ENCODE results near the gene CHCHD6.

The CHCHD6 gene

DNA sequence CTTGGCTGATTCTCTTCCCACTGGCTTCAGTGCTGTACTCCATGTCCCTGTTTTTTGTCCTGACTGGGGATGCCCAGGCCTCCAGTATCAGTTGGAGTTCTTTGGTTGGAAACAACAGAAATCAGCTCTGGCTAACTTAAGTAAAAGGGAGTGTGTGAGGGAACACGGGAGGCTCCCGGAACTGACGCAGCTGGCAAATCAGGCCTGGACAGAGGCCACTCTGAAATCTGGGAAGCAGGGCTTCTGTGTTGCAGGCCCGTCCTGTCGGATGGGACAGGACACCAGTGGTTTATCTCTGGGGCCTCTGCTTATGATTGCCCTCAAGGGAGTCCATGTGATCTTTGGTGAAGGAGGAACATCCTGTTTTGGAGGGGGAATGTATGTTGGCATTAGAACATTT lies 124.3 kb downstream of the CHCHD6 start:
- no peak for DNase-seq (ENCODE audit: low read depth)

DNA sequence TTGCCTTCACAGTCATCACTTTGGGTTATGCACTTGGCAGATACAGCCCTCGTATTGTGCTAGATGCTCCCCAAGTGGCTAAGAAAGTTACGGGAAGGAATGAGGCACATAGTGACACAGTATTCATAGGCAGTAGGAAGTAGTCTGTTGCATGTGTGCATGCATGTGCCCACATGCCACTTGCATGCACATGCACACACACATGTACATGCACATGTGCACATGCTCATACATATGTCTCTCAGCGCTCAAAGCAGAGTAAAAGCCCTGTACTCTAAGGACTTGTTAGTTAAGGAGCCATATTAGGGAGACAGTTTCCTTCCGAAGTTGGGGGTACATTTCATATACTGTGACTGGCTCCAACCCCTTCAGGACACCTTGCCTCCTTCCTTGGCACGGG lies 128.9 kb downstream of the CHCHD6 start:
- no peak for DNase-seq (ENCODE audit: low read depth)

DNA sequence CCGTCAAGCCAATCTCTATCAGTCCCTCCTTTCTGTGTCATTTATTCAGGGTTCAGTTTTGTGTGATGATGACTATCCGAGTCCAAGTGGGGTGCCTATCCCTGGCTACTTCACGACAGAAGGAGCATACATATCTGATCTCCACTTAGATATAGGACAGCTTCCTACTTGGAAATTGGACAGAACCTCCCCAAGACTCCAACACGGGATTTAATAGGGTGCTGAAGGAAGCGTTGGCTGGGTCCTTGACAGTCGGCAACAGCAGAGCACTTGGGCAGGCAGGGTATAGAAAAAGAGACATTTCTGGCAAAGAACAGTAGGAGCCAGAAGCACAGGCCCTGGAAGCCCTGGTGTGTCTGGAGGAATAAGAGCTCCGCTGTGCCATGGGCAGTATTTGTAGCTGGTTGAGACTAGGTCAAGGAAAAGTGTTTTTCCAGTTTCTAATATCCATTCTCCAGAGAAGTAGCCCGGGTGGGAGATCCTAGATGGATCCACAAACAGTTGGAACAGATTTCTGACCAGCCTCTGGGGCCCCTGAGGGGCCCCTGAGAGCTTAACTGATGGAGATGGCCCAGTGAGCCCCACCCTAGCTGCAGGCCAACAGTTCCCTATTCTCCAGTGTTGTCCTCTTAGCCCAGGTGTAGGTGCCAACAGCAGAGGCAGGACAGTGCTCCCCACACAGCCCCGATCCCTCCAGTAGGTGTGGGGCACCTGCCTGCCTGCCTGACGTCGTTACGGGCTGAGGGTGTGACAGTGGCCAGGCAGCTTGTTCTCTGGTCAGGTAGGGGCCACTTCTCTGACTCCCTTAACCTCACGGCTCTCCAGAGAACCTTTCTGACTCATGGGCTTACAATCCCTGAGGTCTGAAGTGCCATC lies 130.8 kb downstream of the CHCHD6 start:
- DNase-seq (ENCODE audit: low read depth), result no peak

DNA sequence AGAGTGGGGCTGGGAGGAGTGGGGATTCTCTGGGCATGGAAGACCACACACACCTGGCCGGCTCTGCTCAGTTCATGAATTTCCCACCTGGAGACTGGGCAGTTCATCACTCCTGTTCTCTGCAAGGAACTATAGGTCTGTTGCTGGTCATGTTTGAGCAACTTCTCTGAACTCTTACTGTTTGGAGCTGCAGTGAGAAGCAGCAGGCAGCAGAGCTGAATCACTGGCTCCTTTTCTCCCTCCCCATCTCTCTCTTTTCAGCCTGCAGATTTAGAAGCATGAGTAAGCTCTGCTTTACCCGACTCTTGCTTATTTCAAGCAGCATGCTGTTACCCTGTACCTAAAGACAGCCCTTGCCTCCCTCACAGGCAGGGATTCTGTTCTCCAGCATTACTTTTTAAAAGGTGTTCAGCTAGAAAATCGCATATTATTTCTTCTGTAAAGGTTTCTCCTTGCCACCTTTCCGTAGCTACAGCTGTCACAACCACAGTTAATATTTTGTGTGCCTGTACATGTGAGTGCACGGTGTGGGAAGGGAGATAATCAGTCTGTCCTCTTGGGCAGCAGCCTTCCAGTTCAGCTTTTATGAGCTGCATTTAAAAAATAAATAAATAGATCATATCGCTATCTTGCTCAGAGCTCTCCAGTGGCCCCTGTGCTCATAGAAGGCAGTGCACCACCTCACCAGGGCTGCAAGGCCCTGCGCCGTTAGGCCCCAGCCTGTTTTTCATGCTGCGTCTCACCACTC lies 131.6 kb downstream of the CHCHD6 start:
- DNase-seq (ENCODE audit: low read depth), result no peak

DNA sequence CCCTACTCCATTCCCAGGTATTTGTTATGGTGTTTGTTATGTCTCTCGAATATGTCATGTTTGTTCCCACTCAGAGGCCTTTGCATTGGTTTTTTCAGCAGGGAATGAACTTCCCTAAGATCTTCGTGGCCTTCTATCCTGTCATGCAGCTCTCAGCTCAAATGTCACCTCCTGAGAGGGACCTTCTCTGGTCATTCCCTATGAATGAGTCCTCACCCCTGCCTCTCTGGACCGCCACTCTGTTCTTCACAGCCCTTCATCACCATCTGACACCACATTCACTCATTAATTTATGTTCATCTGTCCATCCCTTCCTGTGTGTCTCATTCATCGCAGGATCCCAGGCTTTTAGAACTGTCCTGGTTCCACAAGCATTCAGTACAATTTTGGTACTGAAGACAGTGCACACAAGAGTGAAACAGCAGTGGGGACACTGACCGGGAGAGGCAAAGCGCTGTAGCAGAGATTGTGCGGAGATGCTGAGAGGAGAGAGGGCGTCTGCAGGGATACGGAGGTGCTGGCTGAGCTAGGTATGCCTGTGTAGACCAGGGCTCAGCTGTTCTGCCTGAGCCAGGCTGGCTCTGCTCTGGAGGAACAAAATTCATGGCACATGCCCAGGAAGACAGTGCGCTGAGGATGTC lies 132.3 kb downstream of the CHCHD6 start:
- DNase-seq (ENCODE audit: low read depth), result no peak

DNA sequence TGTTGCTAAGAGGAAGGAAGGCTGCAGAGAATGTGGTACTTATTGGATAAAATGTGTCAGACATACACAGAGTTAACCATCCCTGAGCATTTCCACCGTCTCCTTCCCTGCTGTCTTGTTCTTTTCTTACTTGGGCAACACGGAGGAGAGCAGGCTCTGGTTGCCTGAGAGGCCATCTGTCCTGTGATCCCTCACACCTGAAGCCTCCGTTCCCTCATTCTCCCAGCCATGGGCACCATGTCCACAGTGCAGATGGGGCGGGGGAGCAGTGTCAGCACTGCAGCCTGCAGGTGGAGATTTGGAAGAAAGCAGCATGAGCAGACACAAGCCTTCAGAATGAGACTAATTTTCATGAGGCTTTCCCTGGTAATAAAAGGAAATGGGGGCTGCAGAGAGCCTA lies 133.7 kb downstream of the CHCHD6 start:
- DNase-seq (ENCODE audit: low read depth), result no peak

DNA sequence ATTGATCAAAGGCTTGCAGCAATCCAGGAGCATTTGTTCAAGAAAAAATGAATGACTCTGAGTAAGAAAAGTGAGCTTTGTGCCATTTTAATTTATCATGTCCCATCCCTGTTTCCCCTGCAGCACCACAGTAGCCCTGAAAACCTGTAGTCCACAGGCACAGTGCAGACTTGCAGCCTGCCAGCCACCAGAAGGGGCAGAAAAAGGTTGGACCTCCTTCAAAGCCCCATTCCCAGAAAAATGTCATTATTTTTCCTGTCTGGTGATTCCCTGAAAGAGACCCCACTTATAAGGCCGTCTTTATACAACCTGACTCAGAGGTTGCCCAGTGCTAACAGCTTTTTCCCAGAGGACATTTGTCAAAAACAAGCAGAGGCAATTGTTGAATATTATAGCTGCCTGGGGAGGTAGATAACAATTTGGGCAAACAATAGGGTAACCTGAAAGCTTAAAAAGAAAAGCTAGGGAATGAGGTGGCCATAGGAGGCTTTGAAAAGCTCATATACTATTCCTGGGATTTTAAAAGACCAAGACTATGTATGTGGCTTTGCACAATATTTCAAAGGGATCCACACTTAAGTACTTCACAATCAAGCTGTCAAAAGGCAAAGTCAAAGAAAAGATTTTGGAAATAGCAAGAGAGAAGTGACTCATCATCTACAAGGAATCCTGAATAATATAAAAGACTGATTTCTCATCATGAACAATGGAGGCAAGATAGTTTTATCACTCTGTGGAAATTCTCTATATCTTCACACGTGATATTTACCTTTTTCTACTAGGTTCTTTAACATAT lies 142.1 kb downstream of the CHCHD6 start:
- no peak for DNase-seq (ENCODE audit: low read depth)

DNA sequence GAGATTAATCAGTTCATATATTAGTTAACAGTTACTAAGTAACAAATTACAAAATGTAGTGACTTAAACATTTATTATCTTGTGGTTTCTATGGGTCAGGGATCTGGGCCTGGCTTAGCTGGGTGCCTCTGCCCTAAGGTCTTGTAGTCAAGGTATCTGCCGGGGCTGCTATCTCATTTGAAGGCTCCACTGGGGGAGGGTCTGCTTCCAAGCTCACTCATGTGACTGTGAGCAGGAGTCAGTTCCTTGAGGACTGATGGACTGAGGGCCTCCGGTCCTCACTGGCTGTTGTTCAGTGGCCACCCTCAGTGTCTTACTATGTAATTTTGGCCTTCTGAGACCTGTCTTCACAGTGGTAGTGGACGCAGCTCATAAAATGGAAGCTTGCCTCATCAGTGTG lies 143.0 kb downstream of the CHCHD6 start:
- DNase-seq (ENCODE audit: low read depth), result no peak

DNA sequence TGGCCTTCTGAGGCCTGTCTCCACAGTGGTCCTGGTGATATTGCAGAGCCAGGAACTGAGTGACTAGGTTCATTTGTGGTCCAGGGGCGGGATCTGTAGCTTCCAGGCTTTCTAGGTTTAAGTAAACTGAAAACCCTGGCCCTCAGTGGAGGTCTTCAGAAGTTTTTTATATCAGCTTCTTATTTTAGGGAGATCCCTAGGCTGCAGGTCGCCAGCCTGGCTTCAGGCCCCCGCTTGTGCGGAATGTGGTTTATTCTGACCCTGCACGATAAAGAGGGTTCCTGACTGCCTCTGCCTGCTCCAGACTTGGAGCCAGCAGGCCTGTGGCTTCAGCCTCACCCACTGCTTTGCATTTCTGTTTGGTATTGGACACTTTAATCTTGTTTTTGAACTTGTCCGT lies 145.0 kb downstream of the CHCHD6 start:
- DNase-seq (ENCODE audit: low read depth), result no peak

DNA sequence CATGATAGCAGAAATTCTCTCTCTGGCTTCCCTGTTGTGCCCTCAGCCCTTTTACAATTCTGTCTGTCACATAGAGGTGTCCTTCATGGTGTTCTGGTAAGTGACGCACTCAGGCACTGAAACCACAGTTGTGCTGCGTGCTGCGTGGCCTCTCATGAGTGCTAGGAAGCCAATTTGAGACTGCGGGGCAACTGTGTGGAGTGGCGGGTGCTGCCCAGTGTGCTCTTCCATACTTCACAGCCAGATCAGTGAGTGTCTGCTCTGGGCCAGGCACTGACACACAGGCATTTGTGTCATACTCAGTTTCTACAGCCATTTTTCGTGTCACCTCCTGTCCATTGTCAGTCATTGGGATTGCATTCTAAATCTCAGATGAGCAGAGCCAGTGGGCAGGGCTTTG lies 145.7 kb downstream of the CHCHD6 start:
- no peak for DNase-seq (ENCODE audit: low read depth)

DNA sequence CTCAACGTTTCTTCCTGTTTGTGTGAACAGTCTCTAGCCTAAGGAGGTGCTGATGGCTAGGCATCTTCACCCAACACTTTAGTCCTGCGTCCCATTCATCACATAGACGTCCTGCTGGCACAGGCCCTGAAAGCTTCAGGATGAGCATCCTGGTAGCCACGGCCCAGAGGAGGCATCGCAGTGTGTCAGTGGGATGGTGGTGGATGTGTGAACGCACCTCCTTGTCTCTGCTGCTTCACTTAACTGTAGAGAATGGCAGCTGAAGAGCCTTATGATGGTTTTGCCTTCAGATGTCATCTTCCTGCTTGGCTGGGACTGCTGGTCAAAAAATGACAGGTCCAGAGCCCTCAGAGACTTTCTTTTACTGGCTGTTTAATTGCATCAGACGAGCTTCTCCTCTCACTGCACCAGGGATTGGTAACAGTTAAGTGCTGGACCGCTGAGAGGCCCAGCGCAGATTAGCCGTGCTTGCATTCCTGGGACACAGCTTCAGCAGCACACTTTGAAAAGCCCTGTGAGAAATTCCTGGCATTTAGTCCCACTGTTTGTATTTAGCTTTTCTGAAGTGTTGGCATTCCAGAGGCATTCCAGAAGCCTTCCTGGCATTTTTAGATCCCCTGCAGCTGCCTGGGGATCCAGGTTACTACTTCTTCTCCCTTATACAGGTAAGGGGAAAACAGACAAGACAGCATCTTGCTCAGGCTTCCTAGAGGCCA lies 146.5 kb downstream of the CHCHD6 start:
- no peak for DNase-seq (ENCODE audit: low read depth)

DNA sequence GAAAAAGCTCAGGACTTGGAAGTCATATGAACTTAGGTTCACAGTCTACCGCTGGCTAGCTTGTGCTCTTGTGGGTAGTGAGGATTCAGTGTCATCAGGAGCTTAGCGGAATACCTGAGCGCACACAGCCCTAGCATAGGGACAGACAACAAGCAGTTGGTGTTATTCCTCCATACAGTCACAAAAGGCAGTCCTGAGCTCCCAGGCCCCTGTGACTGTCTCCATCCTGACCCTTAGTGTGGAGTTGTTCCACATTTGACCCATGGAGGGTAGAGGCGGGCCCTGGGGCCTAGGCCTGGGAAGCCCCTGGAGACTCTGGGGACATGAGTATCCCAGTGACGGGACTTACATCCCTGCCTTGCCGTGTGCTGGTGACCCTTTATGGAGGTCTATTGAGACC lies 147.3 kb downstream of the CHCHD6 start:
- no peak for DNase-seq (ENCODE audit: low read depth)

DNA sequence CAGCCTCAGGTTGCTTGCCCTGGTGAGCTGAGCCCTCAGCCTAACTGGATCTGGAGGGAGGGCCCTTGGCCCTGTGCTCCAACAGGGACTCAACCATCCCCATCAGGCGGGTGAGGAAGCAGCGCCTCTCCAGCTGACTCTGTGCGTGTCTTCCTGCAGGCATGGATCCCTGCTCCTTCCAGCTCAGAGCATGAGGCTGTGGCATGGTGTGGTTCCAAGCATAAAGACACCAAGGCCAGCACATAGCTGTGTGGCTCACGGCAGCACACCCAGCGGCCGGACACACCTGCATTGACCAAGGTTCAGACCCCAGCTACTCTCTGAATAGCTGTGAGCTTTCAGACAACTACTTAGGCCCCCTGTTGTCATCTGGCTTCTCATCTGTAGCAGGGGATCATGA lies 147.9 kb downstream of the CHCHD6 start:
- no peak for DNase-seq (ENCODE audit: low read depth)

DNA sequence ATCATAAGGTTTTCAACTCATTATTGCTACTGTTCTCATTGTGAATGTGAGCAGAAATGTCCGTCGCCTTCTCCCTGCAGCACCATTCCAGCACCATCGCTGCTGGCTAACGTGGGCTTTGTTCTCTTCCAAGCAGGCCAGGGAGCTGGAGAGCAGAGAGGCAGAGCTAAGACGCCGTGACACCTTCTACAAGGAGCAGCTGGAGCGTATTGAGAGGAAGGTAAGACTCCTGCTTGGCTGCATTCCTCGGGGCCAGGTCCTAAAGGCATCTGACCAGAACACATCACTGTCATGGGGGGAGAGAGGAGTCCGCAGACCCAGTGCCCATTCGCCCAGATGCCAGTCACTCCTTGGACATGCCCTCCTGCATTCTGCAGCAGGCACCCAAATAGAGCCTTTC lies 148.5 kb downstream of the CHCHD6 start:
- no peak for DNase-seq (ENCODE audit: low read depth)

DNA sequence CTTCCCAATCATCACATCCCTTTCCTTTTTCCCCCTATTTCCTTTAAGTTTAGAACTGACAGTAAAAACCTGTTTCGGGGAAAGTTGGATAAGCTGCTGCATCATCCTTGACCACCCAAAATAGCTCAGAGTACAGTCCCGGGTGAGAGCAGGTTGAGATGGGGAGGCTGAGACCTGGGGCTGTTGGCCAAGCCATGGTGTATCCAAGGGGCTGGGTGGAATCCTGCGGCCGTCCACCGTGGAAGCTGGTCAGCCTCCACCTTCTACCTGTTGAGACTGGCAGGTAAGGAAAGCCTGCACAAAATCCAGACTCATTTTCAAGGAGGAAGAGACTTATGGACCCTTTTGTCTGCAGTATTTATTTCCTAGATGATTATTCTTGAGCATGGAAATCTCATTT lies 150.6 kb downstream of the CHCHD6 start:
- no peak for DNase-seq (ENCODE audit: low read depth)

DNA sequence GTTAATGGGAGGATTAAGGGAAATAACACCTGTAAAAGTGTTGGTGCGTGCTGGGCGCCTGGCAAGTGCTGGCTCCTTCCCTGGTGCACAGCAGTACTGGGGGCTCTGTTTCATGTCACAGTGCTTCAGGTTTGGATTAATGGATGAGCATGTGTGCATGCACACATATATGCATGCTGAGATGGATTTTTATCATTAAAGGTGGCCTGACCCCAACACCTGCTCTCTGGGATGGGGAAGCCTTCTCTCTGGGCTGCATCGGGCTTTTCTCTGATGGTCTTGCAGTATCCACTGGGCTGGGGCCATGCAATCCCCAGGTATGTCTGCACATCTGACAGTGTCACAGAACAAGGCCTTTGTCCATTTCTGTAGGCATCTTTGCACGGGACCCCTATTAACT lies 151.3 kb downstream of the CHCHD6 start:
- no peak for DNase-seq (ENCODE audit: low read depth)

DNA sequence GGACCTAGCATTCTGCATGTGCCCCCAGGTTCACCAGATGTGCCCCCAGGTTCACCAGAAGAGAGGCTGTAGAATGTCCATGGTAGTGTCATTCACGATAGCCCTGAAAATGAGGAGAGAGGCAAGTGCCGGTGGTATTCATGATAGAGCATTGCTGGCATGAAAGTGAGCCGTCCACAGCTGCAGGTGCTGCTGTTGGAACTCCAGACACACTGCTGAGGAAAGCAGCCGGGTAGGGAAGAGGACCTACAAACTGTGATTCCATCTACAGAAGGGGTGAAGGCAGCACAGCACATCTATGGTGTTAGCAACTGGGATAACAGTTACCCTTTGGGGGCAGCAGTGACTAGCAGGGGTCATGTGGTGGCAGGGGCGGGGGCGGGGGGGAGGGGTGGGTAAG lies 153.9 kb downstream of the CHCHD6 start:
- DNase-seq (ENCODE audit: low read depth), result no peak

DNA sequence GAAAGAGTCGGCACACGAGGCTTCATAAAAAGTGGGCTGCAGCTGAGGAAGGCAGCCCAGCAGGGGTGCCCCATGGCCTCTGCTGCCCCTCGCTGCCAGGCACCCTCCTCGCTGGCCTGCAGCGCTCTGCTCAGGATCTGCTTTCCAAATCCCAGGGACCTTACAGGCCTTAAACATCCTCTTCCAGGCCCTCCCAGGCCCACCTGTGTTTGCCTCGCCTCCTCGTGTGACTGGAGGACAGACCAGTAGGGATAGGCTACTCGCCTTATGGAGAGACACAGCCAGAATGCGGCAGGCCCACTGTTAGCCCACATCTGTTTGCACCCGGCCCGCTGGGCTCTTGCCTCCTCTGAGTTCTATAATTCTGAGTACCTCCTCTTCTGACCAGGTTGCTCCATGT lies 154.4 kb downstream of the CHCHD6 start:
- no peak for DNase-seq (ENCODE audit: low read depth)

DNA sequence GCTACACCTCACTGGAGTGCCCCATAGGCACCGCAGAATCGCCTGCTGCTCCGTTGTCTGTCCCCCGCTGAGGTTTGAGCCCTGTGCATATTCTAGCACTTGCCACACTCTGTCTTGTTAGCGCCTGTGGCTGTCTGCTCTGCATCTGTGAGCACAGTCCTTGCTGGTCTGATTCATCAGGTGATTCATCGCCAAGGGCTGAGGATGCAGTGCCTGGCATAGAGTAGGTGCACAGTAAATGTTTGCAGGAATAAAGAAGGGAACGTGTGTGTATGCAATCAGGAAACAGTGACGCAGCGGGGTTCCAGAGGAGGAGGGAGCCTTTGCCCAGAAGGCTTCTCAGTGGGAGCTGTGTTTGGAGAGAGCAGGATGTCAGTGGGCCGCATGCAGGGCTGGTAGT lies 154.8 kb downstream of the CHCHD6 start:
- no peak for DNase-seq (ENCODE audit: low read depth)

DNA sequence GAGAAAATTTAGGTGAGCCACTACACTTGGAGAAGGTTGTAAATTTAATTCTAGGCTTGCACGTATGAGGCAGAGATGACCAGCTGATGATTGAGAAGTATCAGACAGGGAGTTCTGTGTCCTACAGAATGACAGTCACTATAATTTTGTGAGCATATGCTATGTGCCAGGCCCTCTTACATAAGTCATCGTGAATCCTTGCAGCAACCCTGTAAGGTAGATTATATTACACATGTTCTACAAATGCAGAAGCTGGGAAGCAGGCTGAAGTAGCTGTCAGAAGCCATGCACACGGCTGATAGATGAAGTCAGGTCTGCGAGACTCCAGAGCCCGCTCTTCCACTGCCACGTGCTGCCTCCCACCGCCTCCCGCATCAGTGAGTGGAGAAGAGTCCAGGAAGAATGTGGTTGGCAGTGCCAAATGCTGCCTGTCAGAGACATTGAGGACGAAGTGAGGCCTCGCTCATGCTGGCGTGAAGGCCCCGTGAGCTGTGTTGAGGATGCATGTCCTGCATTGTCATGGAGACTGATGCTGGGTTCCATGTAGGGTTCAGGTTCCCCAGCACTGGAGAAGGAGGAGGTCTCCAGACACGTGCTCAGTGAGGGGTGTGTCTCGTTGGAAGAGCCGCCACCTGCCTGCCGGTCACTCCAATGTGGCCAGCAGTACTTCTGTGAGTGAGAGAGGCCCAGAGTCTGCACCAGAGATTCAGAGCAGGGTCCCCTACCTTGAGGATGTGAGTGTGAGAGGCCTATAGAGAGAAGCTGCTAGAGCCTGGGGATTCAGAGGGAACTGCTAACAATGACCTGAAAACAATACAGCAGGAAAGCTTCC lies 155.6 kb downstream of the CHCHD6 start:
- no peak for DNase-seq (ENCODE audit: low read depth)

DNA sequence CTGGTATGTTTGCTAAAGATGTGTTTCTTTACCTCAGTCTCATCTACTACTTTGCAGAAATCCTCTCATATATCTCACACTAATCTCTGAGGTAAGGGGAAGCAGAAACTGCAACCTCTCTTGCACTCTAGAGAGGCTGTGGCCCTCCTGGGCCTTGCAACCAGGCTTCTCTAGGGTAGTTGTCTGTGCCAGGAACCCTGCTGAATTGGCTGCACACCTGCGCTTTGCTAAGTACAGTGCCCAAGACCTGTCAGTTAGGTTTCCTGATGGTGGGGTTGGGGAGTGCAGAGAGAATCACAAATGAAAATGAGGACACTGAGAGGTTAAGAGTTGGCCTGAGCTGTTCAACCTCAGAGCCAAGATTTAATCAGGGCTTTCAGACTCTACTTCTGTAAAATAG lies 161.7 kb downstream of the CHCHD6 start:
- no peak for DNase-seq (ENCODE audit: low read depth)

Measured in stimulated activated CD8-positive, alpha-beta memory T cell treated with anti-CD3 and anti-CD28 coated beads, Interleukin-7, amount 100 ng/mL, for 24 hours (primary cell).